ENCODE data around the gene PCDHB16.
"Not testable (repeated sequence)": the region's sequence is repeated elsewhere in the genome, so short reads cannot be mapped to it uniquely, and the experiment has no call there.

Gene PCDHB16

GRCh38 chr5:141172381-141173204 lies 9.6 kb upstream of the PCDHB16 start, which contains the start of gene PCDHB7:
PCDHB7 (plus strand) TSS chr5:141172644; CDS start chr5:141172836, 192 bp downstream.
- Histone ChIP-seq H3K4me1 (ENCODE audit: insufficient read depth, poor library complexity, severe bottlenecking) (no peaks in the 10 kb centered on the region), H3K27me3 (ENCODE audit: insufficient read depth, poor library complexity, severe bottlenecking) (peaks cover 60% of the 10 kb centered on the region), H3K36me3 (ENCODE audit: low read depth) (no peaks in the 10 kb centered on the region), H3K27ac (ENCODE audit: poor library complexity, severe bottlenecking) (no peak within 1 kb of the TSS), H3K4me3 (ENCODE audit: severe bottlenecking) (no peak within 1 kb of the TSS), H3K9me3 (ENCODE audit: severe bottlenecking) (peaks cover 22% of the 10 kb centered on the region)
- ATAC-seq (ENCODE audit: low read depth) (no peak), DNase-seq (ENCODE audit: low spot score) (no peak)
- TF ChIP-seq CTCF (IDR thresholded peaks at IDR 0.05; ENCODE audit: poor library complexity, severe bottlenecking) = peak; percentile 65

DNA sequence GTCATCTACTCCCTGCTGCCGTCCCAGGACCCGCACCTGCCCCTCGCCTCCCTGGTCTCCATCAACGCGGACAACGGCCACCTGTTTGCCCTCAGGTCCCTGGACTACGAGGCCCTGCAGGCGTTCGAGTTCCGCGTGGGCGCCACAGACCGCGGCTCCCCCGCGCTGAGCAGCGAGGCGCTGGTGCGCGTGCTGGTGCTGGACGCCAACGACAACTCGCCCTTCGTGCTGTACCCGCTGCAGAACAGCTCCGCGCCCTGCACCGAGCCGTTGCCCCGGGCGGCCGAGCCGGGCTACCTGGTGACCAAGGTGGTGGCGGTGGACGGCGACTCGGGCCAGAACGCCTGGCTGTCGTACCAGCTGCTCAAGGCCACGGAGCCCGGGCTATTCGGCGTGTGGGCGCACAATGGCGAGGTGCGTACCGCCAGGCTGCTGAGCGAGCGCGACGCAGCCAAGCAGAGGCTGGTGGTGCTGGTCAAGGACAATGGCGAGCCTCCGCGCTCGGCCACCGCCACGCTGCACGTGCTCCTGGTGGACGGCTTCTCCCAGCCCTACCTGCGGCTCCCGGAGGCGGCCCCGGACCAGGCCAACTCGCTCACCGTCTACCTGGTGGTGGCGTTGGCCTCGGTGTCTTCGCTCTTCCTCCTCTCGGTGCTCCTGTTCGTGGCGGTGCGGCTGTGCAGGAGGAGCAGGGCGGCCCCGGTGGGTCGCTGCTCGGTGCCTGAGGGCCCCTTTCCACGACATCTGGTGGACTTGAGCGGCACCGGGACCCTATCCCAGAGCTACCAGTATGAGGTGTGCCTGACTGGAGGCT lies 7.7 kb upstream of the PCDHB16 start:
- not testable (repeated sequence) for ATAC-seq (ENCODE audit: low read depth); H3K4me3 ChIP-seq (ENCODE audit: severe bottlenecking); DNase-seq (ENCODE audit: low spot score); H3K4me1 ChIP-seq (ENCODE audit: insufficient read depth, poor library complexity, severe bottlenecking); H3K36me3 ChIP-seq (ENCODE audit: low read depth); H3K27ac ChIP-seq (ENCODE audit: poor library complexity, severe bottlenecking)
- H3K9me3 ChIP-seq (ENCODE audit: severe bottlenecking) = peaks cover 22% of the 10 kb centered on the region
- peaks cover 66% of the 10 kb centered on the region for H3K27me3 ChIP-seq (ENCODE audit: insufficient read depth, poor library complexity, severe bottlenecking)

DNA sequence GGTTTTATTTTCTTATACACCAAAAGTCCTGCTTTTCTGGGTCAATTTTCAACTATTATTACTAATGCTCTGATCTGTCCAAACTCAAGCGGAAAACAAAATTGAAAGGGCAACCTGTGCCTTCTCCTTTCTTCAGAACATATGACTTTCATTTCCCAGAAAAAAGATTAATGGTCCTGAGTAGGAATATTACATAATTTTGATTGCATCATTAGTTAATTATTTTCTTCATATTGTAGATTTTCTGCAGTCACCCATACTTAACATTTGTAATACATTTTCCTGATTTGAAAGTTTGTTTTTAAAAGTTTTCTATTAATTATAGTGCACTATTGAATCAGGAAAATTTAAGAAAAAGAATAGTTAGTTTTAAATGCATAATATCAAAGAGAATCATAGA lies 6.3 kb upstream of the PCDHB16 start:
- H3K27me3 ChIP-seq (ENCODE audit: insufficient read depth, poor library complexity, severe bottlenecking) = peaks cover 70% of the 10 kb centered on the region
- no peaks in the 10 kb centered on the region for H3K4me1 ChIP-seq (ENCODE audit: insufficient read depth, poor library complexity, severe bottlenecking)
- H3K27ac ChIP-seq (ENCODE audit: poor library complexity, severe bottlenecking) = no peak overlapping the region
- DNase-seq (ENCODE audit: low spot score) = no peak
- no peaks in the 10 kb centered on the region for H3K36me3 ChIP-seq (ENCODE audit: low read depth)
- no peak overlapping the region for H3K4me3 ChIP-seq (ENCODE audit: severe bottlenecking)
- peaks cover 22% of the 10 kb centered on the region for H3K9me3 ChIP-seq (ENCODE audit: severe bottlenecking)
- no peak for TF ChIP-seq CTCF (IDR thresholded peaks at IDR 0.05; ENCODE audit: poor library complexity, severe bottlenecking)
- no peak for ATAC-seq (ENCODE audit: low read depth)

GRCh38 chr5:141177577-141178191 lies 4.5 kb upstream of the PCDHB16 start, which contains the start of gene PCDHB8:
PCDHB8 (plus strand) TSS chr5:141177790; CDS start chr5:141178035, 245 bp downstream.
- H3K36me3 ChIP-seq (ENCODE audit: low read depth); ATAC-seq (ENCODE audit: low read depth); H3K4me1 ChIP-seq (ENCODE audit: insufficient read depth, poor library complexity, severe bottlenecking); DNase-seq (ENCODE audit: low spot score); H3K4me3 ChIP-seq (ENCODE audit: severe bottlenecking); H3K27ac ChIP-seq (ENCODE audit: poor library complexity, severe bottlenecking): not testable (repeated sequence)
- Histone ChIP-seq H3K27me3 (ENCODE audit: insufficient read depth, poor library complexity, severe bottlenecking) (peaks cover 78% of the 10 kb centered on the region), H3K9me3 (ENCODE audit: severe bottlenecking) (peaks cover 24% of the 10 kb centered on the region)

- H3K4me1 ChIP-seq (ENCODE audit: insufficient read depth, poor library complexity, severe bottlenecking); H3K4me3 ChIP-seq (ENCODE audit: severe bottlenecking); H3K36me3 ChIP-seq (ENCODE audit: low read depth); ATAC-seq (ENCODE audit: low read depth); H3K27ac ChIP-seq (ENCODE audit: poor library complexity, severe bottlenecking); DNase-seq (ENCODE audit: low spot score): not testable (repeated sequence)
- Histone ChIP-seq H3K9me3 (ENCODE audit: severe bottlenecking) (peaks cover 17% of the 10 kb centered on the region), H3K27me3 (ENCODE audit: insufficient read depth, poor library complexity, severe bottlenecking) (peaks cover 75% of the 10 kb centered on the region)
These were observed 2.8 kb upstream of the PCDHB16 start for GRCh38 chr5:141179371-141179770.

DNA sequence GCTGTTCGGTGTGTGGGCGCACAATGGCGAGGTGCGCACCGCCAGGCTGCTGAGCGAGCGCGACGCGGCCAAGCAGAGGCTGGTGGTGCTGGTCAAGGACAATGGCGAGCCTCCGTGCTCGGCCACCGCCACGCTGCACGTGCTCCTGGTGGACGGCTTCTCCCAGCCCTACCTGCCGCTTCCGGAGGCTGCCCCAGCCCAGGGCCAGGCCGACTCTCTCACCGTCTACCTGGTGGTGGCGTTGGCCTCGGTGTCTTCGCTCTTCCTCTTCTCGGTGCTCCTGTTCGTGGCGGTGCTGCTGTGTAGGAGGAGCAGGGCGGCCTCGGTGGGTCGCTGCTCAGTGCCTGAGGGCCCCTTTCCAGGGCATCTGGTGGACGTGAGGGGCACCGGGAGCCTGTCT lies 2.3 kb upstream of the PCDHB16 start:
- not testable (repeated sequence) for DNase-seq (ENCODE audit: low spot score); H3K4me1 ChIP-seq (ENCODE audit: insufficient read depth, poor library complexity, severe bottlenecking)

More for the DNA sequence above, 2.3 kb upstream of the PCDHB16 start:
- peaks cover 78% of the 10 kb centered on the region for H3K27me3 ChIP-seq (ENCODE audit: insufficient read depth, poor library complexity, severe bottlenecking)
- not testable (repeated sequence) for H3K27ac ChIP-seq (ENCODE audit: poor library complexity, severe bottlenecking); ATAC-seq (ENCODE audit: low read depth); H3K4me3 ChIP-seq (ENCODE audit: severe bottlenecking); H3K36me3 ChIP-seq (ENCODE audit: low read depth)
- peaks cover 16% of the 10 kb centered on the region for H3K9me3 ChIP-seq (ENCODE audit: severe bottlenecking)
